Limb (tissue), 2 donors: Measurements from ENCODE around the gene DLD.
"Not testable (repeated sequence)": the region's sequence is repeated elsewhere in the genome, so short reads cannot be mapped to it uniquely, and the experiment has no call there.

Experiments used
- DNase-seq, 2 donors: peaks; one replicate each; pipeline ENCODE4 v3.0.0-alpha.2; 2016; ENCODE audit errors: extremely low spot score in 2 of 2

The DLD gene

GRCh38 chr7:107944411-107945169, 53.6 kb downstream of the DLD start:
- DNase-seq = no peak

- no peak for DNase-seq
These were observed 54.3 kb downstream of the DLD start for GRCh38 chr7:107945332-107945731.

- no peak for DNase-seq
These were observed 55.5 kb downstream of the DLD start for GRCh38 chr7:107946451-107946850.

- DNase-seq = no peak
These were observed 55.9 kb downstream of the DLD start for GRCh38 chr7:107946881-107947280.

- DNase-seq = no peak
These were observed 57.9 kb downstream of the DLD start for GRCh38 chr7:107948645-107949442.

- no peak for DNase-seq
These were observed 58.5 kb downstream of the DLD start for GRCh38 chr7:107949443-107949935.

GRCh38 chr7:107951172-107951787, 60.3 kb downstream of the DLD start:
- no peak for DNase-seq

GRCh38 chr7:107951896-107952295, 60.9 kb downstream of the DLD start:
- DNase-seq = no peak

GRCh38 chr7:107953265-107953923, 62.4 kb downstream of the DLD start:
- no peak for DNase-seq

- DNase-seq = no peak
These were observed 62.9 kb downstream of the DLD start for GRCh38 chr7:107953924-107954303.

- DNase-seq = no peak
These were observed 64.4 kb downstream of the DLD start for GRCh38 chr7:107955394-107955793.

- not testable (repeated sequence) for DNase-seq
These were observed 66.0 kb downstream of the DLD start for GRCh38 chr7:107956950-107957349.

GRCh38 chr7:107957436-107957835, 66.5 kb downstream of the DLD start:
- DNase-seq = no peak

GRCh38 chr7:107958764-107959526, 68.0 kb downstream of the DLD start:
- DNase-seq = no peak

- DNase-seq = no peak
These were observed 68.5 kb downstream of the DLD start for GRCh38 chr7:107959527-107959898.

GRCh38 chr7:107960272-107960671, 69.3 kb downstream of the DLD start:
- DNase-seq = peak in 1 of 2 donors; percentile 33

GRCh38 chr7:107961405-107961804, 70.4 kb downstream of the DLD start:
- no peak for DNase-seq

- DNase-seq = no peak
These were observed 71.8 kb downstream of the DLD start for GRCh38 chr7:107962817-107963216.

GRCh38 chr7:107964510-107964909, 73.5 kb downstream of the DLD start:
- no peak for DNase-seq

- no peak for DNase-seq
These were observed 75.7 kb downstream of the DLD start for GRCh38 chr7:107966711-107967110.

- DNase-seq = no peak
These were observed 76.4 kb downstream of the DLD start for GRCh38 chr7:107967420-107967819.
